Adrenal gland (tissue), 12 donors: Measurements from ENCODE around the gene RASD1. TPM values are rescaled to one million over a fixed set of nuclear protein-coding genes. Genes with fewer than 3 reads are reported as not detected.

ENCODE experiments used
- DNase-seq, 7 donors: peaks; one replicate each; pipeline ENCODE4 v3.0.0-alpha.2; 2019 to 2020
- H3K27ac ChIP-seq, 5 donors: fragments of 200-600 bp; sonication (generic) in 4 of 5; 1 replicate in 3 of 5; 2 replicates in 2 of 5; pipeline versions ENCODE4 v1.5.1 to v1.8.0; 2016 to 2020; ENCODE audit warnings: mild to moderate bottlenecking in 1 of 5
- H3K27me3 ChIP-seq: fragments of 200-600 bp; 2 replicates; pipeline ENCODE4 v1.8.0; 2021
- H3K36me3 ChIP-seq, 2 donors: fragments of 200-600 bp; replicated peaks in 1 of 2; 1 replicate in 1 of 2; 2 replicates in 1 of 2; pipeline versions ENCODE4 v1.5.1 to v1.8.0; 2018 to 2022
- H3K4me1 ChIP-seq, 2 donors: fragments of 200-600 bp; replicated peaks in 1 of 2; 1 replicate in 1 of 2; 2 replicates in 1 of 2; pipeline versions ENCODE4 v1.5.1 to v1.8.0; 2018 to 2021
- H3K4me3 ChIP-seq, 4 donors: fragments of 200-600 bp; sonication (generic) in 3 of 4; one replicate each; pipeline ENCODE4 v1.5.1; 2016 to 2018
- H3K9me3 ChIP-seq, 3 donors: fragments of 200-600 bp; sonication (generic) in 1 of 3; replicated peaks in 1 of 3; 1 replicate in 2 of 3; 2 replicates in 1 of 3; pipeline versions ENCODE4 v1.5.1 to v1.8.0; 2016 to 2021
- CTCF ChIP-seq, 6 experiments: fragments of 450-650 bp in 4 of 6; fragments of 200-600 bp in 2 of 6; sonication (generic) in 1 of 6; IDR thresholded peaks; 1 replicate in 5 of 6; 2 replicates in 1 of 6; pipeline versions ENCODE4 v1.5.1 to v1.8.0; 2016 to 2021; ENCODE audit warnings: antibody characterized with exemption in 6 of 6, mild to moderate bottlenecking in 2 of 6, moderate library complexity in 1 of 6
- POLR2A ChIP-seq, 2 donors: fragments of 450-650 bp; IDR thresholded peaks; one replicate each; pipeline ENCODE4 v1.6.1; 2017; ENCODE audit warnings: antibody characterized with exemption in 2 of 2, mild to moderate bottlenecking in 2 of 2, moderate library complexity in 1 of 2
- WGBS, 4 donors: extraction: QIAGEN DNeasy Blood & Tissue Kit in 2 of 4; methylation state at CpG; one replicate each; pipeline versions ENCODE4 v1.1.5 to v1.1.7; 2013 to 2017; 5-methylcytosine and 5-hydroxymethylcytosine counted together
- intact Hi-C, 2 donors: fragments of 100-400 bp; cut with DNase I; formaldehyde crosslinking; loops; one replicate each; pipeline versions ENCODE4 v1.14.1 to v1.15.0; 2022 to 2023
- polyA plus RNA-seq, 3 donors: library from polyadenylated mRNA; stranded (reverse); fragments of 200-250 nt in 2 of 3; fragments of 350-450 nt in 1 of 3; fragmentation: Illumina TruSeq in 1 of 3; extraction: RNeasy Lipid Tissue Mini Kit (QIAGEN cat#74804) in 1 of 3; gene quantifications; one replicate each; pipeline ENCODE4 v1.2.3, GENCODE V29; 2013 to 2014
- total RNA-seq, 9 donors: library from RNA; depleted of rRNA in 4 of 9; stranded (reverse); fragments of >200 nt in 4 of 9; fragments of 120-200 nt in 1 of 9; fragmentation: NEBNext Ultra II Directional in 1 of 9; extraction: Animal tissue kit (Norgen Biotek cat#: 25700) in 1 of 9; gene quantifications; one replicate each; pipeline versions ENCODE4 v1.1.0 to v1.2.4, GENCODE V29; 2013 to 2023
- donor health status: healthy with polysubstance abuse.
- donor health status: Bipolar disorder and iron deficiency.
- donor health status: DM: yes; HTN: yes; CAD: no.
- donor health status: DM: no; HTN: no; CAD: no.
- donor health status: DM: no; HTN: no; CAD: no.
- donor health status: DM: yes; HTN: yes; CAD: no.

The RASD1 gene
- total and polyA plus RNA-seq, 12 donors = 4.5 to 134 (median 18.4) TPM

GRCh38 chr17:17525956-17526355 is 29.8 kb upstream of the RASD1 start:
- 50 to 59% (median 52%) methylated on average over 5 to 6 of the region's 6 CpGs for WGBS, 4 donors
- peaks cover 4 to 5% of the 10 kb centered on the region in 2 donors for H3K4me1 ChIP-seq
- intact Hi-C loops = no loop called here
- H3K36me3 ChIP-seq = no peaks in the 10 kb centered on the region
- no peak for DNase-seq
- H3K9me3 ChIP-seq = no peaks in the 10 kb centered on the region
- no peaks in the 10 kb centered on the region for H3K27me3 ChIP-seq
- H3K27ac ChIP-seq = peak overlapping the region in 1 of 5 donors; percentile 43
- peak overlapping the region in 1 of 4 donors; percentile 7 for H3K4me3 ChIP-seq
- no peak for TF ChIP-seq POLR2A (IDR thresholded peaks at IDR 0.05)
- no peak for TF ChIP-seq CTCF (IDR thresholded peaks at IDR 0.05)

- DNase-seq = no peak
- H3K27me3 ChIP-seq = no peaks in the 10 kb centered on the region
- peaks cover 4 to 5% of the 10 kb centered on the region in 2 donors for H3K4me1 ChIP-seq
- no peak for TF ChIP-seq POLR2A (IDR thresholded peaks at IDR 0.05)
- no peak for TF ChIP-seq CTCF (IDR thresholded peaks at IDR 0.05)
- 79 to 90% (median 86%) methylated on average over 9 to 15 of the region's 15 CpGs for WGBS, 4 donors
- no peak overlapping the region for H3K4me3 ChIP-seq
- intact Hi-C loops = no loop called here
- H3K36me3 ChIP-seq = no peaks in the 10 kb centered on the region
- H3K9me3 ChIP-seq = no peaks in the 10 kb centered on the region
- no peak overlapping the region for H3K27ac ChIP-seq
Measured at GRCh38 chr17:17525311-17525710, 29.1 kb upstream of the RASD1 start.

GRCh38 chr17:17523731-17524490 is 27.7 kb upstream of the RASD1 start:
- H3K27ac ChIP-seq = no peak overlapping the region
- H3K4me1 ChIP-seq = peaks cover 4 to 5% of the 10 kb centered on the region in 2 donors
- no peak overlapping the region for H3K4me3 ChIP-seq
- intact Hi-C loops = no loop called here
- WGBS, 4 donors = 91 to 94% (median 91%) methylated on average over 19 of the region's 19 CpGs
- TF ChIP-seq POLR2A (IDR thresholded peaks at IDR 0.05) (no peak), CTCF (IDR thresholded peaks at IDR 0.05) (no peak)
- no peaks in the 10 kb centered on the region for H3K9me3 ChIP-seq
- no peaks in the 10 kb centered on the region for H3K36me3 ChIP-seq
- no peaks in the 10 kb centered on the region for H3K27me3 ChIP-seq
- no peak for DNase-seq

- Histone ChIP-seq H3K9me3 (no peaks in the 10 kb centered on the region), H3K4me1 (peaks cover 4 to 5% of the 10 kb centered on the region in 2 donors), H3K27me3 (no peaks in the 10 kb centered on the region), H3K4me3 (no peak overlapping the region), H3K36me3 (no peaks in the 10 kb centered on the region), H3K27ac (no peak overlapping the region)
- no peak for DNase-seq
- no peak for TF ChIP-seq POLR2A (IDR thresholded peaks at IDR 0.05)
- TF ChIP-seq CTCF (IDR thresholded peaks at IDR 0.05) = no peak
- WGBS, 4 donors = 72 to 82% (median 73%) methylated on average over 11 to 14 of the region's 14 CpGs
- intact Hi-C loops = no loop called here
Measured at GRCh38 chr17:17523001-17523730, 27.0 kb upstream of the RASD1 start.
